NCI-H2171 treated with DMSO at 0.1 percent for 48 hours (cell line): ENCODE measurements around the gene SLC16A10.
"Not testable (repeated sequence)": the region's sequence is repeated elsewhere in the genome, so short reads cannot be mapped to it uniquely, and the experiment has no call there.

ENCODE experiments used
- DNase-seq: peaks from one replicate; lab custom pipeline; 2025; lab: John Stamatoyannopoulos, UW

SLC16A10 gene

DNA sequence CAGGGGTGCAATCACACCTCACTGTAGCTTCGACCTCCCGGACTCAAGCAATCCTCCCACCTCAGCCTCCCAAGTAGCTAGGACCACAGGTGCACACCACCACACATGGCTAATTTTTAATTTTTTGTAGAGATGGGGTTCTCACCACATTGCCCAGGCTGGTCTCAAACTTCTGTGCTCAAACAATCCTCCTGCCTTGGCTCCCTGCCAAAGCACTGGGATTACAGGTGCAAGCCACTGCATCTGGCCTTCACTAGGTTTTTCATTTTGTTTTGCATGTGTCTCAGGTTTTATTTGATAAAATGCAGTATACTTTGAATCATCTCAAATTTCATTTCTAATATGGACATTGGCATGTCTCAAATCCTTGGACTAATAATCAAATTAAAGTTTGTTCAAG is 98.7 kb downstream of the SLC16A10 start:
- DNase-seq, result no peak

DNA sequence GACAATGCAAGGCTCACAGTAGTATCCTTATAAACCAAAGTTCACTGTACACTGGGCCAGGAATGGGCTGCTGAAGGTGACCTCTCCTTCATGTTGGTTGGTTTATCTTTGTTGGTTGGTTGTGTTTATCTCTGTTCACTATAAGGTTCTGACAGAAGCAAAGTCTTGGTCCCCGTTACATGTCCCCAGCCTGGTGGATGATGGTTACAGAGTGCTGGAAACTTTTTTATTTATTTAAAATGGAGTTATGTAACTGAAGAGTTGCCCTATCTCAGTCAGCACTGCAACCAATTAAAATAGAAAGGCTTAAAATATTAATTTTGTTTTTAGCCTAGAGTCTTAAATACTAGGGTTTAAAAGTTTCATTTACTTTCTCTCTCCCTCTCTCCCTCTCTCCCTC is 100.6 kb downstream of the SLC16A10 start:
- DNase-seq, result no peak

DNA sequence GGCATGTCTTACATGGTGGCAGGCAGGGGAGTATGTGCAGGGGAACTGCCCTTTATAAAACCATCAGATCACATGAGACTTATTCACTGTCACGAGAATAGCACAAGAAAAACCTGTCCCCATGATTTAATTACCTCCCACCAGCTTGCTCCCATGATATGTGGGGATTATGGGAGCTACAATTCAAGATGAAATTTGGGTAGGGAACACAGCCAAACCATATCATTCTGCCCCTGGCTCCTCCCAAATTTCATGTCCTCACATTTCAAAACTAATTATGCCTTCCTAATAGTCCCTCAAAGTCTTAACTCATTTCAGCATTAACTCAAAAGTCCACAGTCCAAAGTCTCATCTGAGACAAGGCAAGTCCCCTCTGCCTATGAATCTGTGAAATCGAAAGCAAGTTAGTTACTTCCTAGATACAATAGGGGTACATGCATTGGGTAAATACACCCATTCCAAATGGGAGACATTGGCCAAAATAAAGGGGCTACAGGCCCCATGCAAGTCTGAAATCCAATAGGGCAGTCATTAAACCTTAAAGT is 102.4 kb downstream of the SLC16A10 start:
- DNase-seq, result not testable (repeated sequence)

DNA sequence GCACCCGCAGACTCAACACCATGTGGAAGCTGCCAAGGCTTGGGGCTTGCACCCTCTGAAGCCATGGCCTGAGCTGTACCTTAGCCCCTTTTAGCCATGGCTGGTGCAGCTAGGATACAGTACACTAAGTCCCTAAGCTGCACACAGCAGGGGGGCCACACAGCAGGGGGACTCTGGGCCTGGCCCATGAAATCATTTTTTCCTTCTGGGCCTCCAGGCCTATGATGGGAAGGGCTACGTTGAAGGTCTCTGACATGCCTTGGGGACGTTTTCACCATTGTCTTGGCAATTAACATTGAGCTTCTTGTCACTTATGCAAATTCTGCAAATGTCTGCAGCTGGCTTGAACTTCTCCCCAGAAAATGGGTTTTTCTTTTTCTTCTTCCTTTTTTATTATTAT is 103.3 kb downstream of the SLC16A10 start:
- no peak for DNase-seq

DNA sequence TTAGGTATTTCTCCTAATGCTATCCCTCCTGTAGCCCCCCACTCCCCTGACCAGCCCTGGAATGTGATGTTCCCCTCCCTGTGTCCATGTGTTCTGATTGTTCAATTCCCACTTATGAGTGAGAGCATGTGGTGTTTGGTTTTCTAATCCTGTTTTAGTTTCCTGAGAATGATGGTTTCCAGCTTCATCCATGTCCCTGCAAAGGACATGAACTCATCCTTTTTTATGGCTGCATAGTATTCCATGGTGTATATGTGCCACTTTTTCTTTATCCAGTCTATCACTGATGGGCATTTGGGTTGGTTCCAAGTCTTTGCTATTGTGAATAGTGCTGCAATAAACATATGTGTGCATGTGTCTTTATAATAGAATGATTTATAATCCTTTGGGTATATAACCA is 103.8 kb downstream of the SLC16A10 start:
- not testable (repeated sequence) for DNase-seq

DNA sequence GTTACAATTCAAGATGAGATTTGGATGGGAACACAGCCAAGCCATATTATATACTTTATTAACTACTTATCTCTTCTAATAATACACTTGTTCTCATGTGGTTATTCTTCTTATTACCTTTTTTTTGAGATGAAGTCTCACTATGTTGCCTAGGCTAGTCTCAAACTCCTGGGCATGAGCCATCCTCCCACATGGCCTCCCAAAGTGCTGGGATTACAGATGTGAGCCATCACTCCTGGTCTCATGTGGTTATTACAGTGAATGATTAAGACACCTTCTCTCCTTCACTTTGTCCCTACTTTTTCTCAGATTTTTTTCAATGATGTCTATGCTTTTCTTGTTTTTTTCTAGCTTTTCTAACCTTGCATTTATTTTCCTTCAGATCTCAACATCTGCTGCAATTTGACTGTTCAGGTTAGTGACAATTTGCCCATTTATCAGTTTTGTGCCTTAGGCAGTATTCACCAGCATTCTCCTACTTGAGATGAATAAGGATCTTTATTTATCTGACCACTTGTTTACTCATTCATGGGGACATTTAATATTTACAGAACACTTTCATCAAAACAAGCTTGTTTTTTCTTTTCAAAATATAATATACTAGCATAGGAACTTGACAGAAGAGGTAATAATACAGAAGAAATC is 105.7 kb downstream of the SLC16A10 start:
- no peak for DNase-seq

DNA sequence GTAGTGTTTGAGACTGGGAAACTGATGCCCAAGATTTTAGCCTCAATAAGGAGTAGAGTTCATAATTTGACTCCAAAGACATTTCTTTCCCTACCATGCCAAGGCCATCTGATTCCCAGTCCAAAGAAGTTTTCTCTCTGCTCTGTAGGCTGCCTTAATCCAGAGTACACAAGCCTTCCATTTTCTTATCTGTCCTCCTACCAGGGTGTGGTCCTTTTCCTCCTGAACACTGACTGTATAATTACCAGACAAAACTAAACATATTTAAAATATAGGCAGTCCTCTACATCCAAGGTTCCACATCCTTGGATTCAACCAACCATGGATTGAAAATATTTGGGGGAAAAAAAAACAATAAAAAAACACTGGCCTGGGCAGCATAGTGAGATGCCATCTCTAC is 108.4 kb downstream of the SLC16A10 start:
- DNase-seq, result no peak

DNA sequence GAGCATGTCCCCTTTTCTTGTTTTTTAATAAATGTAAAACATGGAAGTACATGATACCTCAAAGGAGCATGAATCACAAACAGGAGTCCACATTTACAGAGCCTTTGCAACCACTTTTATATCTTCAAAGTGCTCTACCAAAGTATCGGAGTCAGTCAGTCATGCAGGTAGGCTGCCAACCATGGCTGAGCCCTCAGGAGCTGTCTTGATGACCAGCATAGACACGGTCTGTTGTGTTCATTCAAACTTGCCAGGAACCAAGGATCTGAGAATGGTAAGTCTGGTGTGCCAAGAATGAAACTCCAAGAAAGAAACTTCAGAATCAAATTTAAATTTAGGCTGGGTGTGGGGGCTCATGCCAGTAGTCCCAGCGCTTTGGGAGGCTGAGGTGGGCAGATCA is 111.5 kb downstream of the SLC16A10 start:
- no peak for DNase-seq

DNA sequence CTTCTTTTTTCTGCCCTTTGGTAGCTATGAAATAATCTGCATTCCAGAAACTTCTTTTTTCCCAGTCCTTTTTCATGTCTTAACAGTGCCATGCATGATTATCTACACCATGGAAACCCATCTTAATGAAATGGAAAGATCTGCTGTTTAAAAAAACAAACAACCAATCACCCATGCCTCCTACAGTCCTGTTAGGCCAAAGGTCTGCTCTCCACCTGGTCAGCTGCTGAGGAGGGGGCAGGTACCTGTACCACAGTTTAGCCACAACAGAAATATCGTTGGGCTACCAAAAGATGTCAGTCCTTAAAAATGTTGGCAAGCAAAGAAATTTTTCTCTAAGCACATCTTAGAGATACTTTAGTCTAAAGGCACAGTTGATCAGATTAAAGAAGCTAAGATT is 112.6 kb downstream of the SLC16A10 start:
- no peak for DNase-seq

DNA sequence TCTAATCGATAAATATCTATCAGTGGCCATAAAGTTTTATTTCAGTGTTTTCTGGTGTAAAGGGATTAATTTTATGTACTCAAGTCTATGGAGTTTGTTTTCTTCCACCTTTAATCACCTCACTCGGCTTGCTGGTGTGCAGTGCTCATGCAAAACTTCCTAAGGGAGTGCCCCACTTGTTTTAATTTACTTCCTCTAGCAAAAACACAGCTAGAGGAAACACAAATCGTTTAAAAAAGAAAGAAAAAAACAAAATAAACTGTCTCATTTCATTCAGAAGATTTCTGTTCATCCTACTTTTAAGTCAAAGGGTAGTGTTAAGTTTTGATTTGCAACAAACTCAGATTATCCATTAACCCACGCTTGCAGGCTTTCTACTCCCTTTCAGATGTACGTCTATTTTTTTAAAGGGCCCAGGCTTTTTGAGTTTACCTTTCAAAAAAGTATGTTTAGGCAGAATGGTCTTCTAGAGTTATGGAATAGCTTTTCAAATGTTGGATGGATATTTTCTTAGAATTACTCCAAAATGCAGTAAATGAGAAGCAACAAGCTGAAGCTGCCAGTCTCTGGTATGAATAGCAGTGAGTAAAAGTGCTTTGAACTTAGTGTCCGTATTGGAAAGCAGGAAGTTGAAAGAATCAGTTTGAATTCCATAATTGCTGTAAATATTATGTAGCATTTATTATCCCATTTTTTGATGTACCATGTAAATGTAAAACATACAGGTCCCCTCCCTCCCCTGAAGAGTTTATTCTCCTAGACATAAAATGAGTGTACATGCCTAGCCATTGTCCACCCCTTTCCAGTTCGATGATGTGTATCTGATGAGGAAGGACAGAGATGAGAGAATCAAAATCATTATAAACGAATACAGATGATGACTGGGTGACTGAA is 113.3 kb downstream of the SLC16A10 start:
- DNase-seq, result no peak

DNA sequence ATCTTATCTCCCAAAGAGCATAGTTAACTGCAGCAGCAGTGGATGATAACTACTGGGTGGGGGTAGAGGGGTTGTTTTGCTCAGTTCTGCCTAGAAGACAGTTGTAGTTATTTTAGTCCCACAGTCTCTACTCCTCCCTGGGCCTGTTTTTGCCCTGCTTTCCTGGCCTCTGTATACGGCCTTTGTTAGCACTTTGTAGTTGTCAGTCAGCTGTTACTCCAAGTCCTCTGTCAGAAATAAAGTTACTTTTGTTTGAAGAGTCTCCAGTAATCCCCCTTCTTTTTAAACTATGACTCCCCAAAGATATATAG is 113.9 kb downstream of the SLC16A10 start:
- DNase-seq, result no peak

DNA sequence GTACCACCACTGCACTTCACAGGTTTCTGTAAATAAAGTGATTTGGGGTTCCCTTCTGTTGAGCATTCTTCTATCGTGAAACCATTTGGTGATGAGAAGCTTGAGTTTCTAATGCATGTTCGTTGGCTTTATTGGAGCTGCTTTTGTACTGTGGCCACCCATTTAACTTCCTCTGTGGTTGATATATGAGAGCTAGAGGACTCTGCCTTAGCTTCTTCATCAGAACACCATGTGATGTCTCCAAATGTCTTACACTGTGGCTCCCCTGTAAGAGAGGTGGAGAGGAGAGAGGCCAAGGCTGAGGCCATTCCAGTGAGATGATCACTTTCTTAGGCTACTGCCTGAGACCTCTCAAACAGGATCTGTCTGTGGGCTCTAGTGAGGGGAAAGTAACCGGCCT is 114.5 kb downstream of the SLC16A10 start:
- no peak for DNase-seq

DNA sequence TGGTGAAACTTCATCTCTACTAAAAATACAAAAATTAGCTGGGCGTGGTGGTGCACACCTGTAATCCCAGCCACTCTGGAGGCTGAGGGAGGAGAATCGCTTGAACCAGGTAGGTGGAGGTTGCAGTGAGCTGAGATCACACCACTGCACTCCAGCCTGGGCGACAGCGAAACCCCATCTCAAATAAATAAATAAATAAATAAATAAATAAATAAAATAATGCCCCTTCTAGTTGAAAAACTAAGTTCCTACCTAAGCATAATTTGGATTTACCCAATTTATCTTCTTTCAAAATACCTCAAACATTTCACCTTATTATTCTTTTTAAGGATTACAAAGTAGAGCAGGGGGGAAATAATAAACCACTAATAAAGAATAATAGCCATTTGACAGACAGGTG is 116.2 kb downstream of the SLC16A10 start:
- not testable (repeated sequence) for DNase-seq

DNA sequence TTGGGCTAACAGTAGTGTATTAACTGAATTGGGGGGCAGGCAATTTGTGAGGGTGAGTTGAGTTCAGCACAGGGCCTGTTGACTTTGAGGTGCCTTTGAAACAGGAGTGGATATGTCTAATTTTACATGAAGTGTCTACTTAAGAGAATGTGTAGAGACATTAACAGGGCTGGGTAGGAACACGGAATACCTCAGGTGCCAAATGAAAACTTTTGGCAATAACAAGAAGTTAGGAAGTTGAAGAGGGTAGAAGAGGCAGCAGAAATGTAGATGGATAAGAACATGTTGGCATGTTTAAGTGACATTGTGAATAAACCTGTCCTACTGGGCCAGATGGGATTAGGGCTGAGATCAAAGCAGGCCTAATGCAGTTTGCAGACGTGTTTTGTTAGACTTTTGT is 117.0 kb downstream of the SLC16A10 start:
- no peak for DNase-seq

DNA sequence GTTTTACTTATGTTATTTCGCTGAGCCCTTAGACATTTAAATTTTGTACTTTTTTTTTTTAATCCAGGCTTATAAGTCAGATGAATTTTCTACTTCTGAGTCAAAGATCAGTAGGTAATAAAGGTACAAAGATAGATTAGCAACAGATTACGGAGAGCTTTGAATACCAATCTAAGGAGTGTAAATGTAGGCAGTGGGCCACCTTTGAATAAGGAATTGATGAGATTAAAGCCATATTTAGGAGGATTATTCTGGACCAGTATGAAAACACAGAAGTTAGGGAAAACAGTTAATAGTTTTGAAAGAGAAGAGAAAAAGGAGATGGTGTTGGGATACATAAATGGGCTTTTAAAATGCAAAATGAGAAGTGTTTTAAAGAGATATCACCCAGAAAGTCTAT is 117.6 kb downstream of the SLC16A10 start:
- no peak for DNase-seq

DNA sequence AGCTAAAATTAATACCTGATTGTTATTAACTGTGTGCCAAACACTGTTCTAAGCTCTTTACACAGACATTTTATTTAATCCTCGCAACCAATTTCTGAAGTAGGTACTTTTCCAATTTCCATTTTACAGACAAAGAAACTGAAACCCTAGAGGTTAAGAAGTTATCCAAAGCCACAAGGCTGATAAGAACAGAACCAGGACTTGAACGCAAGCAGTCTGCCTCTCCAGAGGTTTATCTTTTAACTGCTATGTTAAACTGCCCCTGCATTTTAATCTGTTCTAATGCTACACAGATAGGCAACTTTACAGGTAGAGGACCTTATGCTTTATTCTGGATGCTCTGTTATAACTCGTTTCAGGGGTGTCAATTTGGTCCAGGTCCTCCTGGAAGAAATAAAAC is 118.2 kb downstream of the SLC16A10 start:
- DNase-seq, result no peak

DNA sequence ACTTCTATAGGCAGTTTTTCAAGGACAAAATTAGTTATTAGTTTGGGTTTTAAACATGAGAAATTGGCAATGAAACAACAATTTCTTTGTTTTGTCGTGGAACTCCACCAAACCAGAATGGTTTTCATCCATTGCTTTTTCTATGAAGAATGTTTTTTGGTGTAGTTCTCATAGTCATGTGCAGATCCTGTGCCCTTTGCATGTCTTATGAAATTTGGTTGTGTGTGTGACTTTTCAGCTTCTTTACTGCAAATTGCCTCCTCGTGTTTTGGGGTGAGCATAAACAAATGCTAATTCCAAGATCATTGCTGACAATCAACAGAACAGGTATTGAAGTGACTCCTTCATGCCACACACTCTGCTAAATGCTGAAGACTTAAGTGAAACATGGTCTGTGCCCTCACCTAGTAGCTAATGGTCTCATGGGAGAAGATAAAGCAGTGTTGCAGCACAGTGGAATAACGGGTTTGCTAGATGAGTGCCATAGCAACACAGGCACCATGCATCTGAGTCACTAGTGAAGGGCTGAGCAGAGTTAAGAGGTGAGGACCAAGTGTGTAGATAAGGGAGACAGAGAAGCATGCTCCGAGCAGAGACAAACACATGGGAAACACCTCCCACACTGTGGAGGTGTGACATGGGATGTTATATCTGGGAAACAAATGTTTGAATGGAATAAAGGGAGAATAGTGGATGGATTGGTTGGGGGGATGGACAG is 120.0 kb downstream of the SLC16A10 start:
- no peak for DNase-seq

DNA sequence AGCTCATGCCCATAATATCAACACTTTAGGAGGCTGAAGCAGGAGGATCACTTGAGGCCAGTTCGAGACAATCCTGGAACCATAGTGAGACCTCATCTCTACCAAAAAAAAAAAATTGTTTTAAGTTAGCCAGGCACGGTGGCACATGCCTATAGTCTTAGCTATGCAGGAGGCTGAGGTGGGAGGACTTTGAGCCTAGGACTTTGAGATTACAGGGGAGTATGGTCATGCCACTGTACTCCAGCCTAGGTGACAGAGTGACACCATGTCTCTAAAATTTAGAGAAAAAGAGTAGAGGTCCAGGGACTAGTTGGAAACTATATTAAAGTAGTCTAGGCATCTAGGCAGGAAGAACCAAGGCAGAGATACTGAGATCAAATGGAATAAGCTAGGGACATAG is 121.6 kb downstream of the SLC16A10 start:
- DNase-seq, result no peak

DNA sequence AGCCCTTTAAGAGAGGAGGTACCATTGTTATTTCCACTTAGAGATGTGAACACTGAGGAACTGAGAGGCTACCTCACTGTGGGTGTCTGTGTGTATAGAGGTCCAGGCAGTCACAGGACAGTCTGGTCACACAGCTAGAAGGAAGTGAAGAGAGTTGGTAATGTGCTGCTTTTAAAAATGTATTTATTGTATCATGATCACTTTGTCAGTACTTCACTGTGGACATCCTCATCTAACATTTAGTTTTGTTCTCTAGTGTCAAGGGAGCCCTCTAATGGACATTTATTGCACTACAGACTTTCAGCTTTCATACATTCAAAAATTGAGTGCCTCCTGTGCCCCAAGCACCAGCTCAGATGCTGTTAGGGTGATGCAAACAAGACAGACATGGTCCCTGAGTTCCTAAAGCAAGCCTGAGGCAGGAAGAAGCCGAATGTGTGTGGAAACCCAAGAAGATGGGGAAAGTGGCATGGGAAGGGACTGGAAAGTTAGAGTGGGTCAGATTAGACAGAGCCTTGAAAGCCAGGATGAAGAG is 123.0 kb downstream of the SLC16A10 start:
- DNase-seq, result peak; percentile 59

DNA sequence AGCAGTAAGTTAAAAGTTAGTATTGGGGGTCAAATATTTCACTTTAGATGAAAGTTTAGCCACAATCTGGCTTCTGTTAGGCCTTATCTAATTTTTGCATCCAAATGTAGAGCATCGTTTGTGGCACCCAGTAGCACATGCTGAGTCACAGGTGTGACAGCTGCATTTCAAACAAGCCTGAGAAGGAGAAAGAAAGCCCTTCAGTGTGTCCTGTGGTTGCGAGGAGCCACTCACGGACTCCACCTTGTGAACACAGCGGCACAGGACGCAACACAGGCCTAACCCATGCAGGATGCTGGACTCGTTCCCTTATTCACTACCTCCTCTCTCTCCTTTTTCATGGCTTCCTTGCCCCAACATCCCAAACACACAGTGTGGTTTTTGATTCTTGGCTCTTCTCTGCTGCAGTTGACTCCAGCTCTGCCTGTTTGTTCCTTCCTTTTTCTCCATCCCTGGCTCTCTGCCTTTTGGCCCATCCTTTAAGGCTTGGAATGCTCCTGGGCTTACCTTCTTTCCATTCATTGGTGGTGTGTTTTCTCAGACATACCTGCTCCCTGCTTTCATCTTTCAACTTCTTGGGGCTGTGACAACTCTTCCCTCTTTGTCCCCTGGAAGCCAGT is 124.2 kb downstream of the SLC16A10 start:
- no peak for DNase-seq

DNA sequence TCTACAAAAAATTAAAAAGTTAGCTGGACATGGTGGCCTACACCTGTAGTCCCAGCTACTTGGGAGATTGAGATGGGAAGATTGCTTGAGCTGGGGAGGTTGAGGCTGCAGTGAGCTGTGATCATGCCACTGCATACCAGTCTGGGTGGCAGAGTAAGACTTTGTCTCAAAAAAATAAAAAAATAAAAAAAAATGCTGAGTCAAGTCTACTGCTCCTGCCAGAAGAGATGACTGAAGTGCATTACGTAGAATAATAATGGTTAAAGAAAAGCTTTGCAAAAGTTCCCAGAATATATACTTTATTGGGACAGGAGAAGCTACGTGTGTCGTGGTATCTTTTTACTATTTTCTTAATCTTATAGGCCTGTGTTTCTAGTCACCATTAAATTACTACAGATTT is 125.3 kb downstream of the SLC16A10 start:
- no peak for DNase-seq

DNA sequence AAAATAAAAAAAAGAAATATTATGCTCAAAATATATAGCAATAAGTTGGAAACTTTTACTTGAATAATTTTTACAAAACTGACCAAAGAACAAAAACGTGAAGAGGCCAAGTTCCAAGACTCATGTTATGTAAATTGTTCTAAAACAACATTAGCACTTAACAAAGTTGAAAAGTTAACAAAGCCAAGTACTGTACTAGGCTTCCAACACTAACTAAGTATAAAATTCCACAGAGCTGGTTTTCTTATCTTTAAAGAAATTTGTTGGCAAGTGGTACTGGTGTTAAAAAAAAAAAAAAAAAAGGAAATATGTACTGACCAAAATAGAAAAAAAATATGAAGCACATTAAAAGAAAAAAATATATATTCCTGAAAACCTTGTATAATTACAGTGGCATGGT is 127.8 kb downstream of the SLC16A10 start:
- DNase-seq, result no peak
